ENCODE results near the gene WDR54.

GRCh38 chr2:74378007-74378406, 43.5 kb upstream of the WDR54 start:
- no peak for TF ChIP-seq ZFP36 (IDR thresholded peaks at IDR 0.05; ENCODE audit: borderline replicate concordance, partially characterized antibody)
- TF ChIP-seq CTCF (IDR thresholded peaks at IDR 0.05), result no peak
- no peak for TF ChIP-seq POLR2A (IDR thresholded peaks at IDR 0.05; ENCODE audit: low read length)
- TF ChIP-seq, protein P1, sequence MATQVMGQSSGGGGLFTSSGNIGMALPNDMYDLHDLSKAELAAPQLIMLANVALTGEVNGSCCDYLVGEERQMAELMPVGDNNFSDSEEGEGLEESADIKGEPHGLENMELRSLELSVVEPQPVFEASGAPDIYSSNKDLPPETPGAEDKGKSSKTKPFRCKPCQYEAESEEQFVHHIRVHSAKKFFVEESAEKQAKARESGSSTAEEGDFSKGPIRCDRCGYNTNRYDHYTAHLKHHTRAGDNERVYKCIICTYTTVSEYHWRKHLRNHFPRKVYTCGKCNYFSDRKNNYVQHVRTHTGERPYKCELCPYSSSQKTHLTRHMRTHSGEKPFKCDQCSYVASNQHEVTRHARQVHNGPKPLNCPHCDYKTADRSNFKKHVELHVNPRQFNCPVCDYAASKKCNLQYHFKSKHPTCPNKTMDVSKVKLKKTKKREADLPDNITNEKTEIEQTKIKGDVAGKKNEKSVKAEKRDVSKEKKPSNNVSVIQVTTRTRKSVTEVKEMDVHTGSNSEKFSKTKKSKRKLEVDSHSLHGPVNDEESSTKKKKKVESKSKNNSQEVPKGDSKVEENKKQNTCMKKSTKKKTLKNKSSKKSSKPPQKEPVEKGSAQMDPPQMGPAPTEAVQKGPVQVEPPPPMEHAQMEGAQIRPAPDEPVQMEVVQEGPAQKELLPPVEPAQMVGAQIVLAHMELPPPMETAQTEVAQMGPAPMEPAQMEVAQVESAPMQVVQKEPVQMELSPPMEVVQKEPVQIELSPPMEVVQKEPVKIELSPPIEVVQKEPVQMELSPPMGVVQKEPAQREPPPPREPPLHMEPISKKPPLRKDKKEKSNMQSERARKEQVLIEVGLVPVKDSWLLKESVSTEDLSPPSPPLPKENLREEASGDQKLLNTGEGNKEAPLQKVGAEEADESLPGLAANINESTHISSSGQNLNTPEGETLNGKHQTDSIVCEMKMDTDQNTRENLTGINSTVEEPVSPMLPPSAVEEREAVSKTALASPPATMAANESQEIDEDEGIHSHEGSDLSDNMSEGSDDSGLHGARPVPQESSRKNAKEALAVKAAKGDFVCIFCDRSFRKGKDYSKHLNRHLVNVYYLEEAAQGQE (IDR thresholded peaks at IDR 0.05), result no peak
- no peak for TF ChIP-seq CHD4 (IDR thresholded peaks at IDR 0.05; ENCODE audit: borderline replicate concordance)
- TF ChIP-seq, protein P2, sequence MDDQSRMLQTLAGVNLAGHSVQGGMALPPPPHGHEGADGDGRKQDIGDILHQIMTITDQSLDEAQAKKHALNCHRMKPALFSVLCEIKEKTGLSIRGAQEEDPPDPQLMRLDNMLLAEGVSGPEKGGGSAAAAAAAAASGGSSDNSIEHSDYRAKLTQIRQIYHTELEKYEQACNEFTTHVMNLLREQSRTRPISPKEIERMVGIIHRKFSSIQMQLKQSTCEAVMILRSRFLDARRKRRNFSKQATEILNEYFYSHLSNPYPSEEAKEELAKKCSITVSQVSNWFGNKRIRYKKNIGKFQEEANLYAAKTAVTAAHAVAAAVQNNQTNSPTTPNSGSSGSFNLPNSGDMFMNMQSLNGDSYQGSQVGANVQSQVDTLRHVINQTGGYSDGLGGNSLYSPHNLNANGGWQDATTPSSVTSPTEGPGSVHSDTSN (IDR thresholded peaks at IDR 0.05), result no peak
- no peak for TF ChIP-seq MAX (IDR thresholded peaks at IDR 0.05)

Measured in A549 (cell line).